Spleen (tissue), 7 donors: ENCODE measurements around the gene BTNL9.

Experiments
- CTCF ChIP-seq, 11 experiments: fragments of 200-600 bp in 7 of 11; fragments of 450-650 bp in 4 of 11; sonication (generic) in 4 of 11; IDR thresholded peaks in 8 of 11; conservative IDR thresholded peaks in 3 of 11; 1 replicate in 7 of 11; 2 replicates in 4 of 11; pipeline versions ENCODE4 v1.4.0 to v1.8.0; 2016 to 2021; ENCODE audit warnings: antibody characterized with exemption in 11 of 11, inconsistent platforms in 4 of 11, mild to moderate bottlenecking in 1 of 11
- POLR2A ChIP-seq, 3 donors: fragments of 450-650 bp; IDR thresholded peaks; one replicate each; pipeline ENCODE4 v1.5.1; 2017; ENCODE audit warnings: antibody characterized with exemption in 3 of 3, mild to moderate bottlenecking in 1 of 3
- POLR2AphosphoS5 ChIP-seq, 3 donors: sonication (generic); formaldehyde crosslinking; IDR thresholded peaks; one replicate each; pipeline ENCODE4 v1.5.1; 2017; ENCODE audit warnings: antibody characterized with exemption in 3 of 3
- donor health status: DM: no; HTN: no; CAD: no; lungs with moderate emphysema.
- donor health status: DM: no; HTN: no; CAD: no.
- donor health status: DM: no; HTN: no; CAD: no.

DNA sequence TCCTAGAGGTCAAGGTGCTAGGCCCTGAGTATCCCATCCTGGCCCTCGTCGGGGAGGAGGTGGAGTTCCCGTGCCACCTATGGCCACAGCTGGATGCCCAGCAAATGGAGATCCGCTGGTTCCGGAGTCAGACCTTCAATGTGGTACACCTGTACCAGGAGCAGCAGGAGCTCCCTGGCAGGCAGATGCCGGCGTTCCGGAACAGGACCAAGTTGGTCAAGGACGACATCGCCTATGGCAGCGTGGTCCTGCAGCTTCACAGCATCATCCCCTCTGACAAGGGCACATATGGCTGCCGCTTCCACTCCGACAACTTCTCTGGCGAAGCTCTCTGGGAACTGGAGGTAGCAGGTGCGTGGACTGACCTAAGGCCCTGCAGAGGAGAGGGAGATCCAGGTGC lies 7.9 kb downstream of the BTNL9 start:
- TF ChIP-seq CTCF (IDR thresholded peaks at IDR 0.05 in 8 of 11, conservative IDR thresholded peaks at IDR 0.05 in 3 of 11) = no peak
- no peak for TF ChIP-seq POLR2AphosphoS5 (IDR thresholded peaks at IDR 0.05)
- no peak for TF ChIP-seq POLR2A (IDR thresholded peaks at IDR 0.05)
